HFFc6 (cell line): ENCODE results near the gene SAP30BP. TPM values are rescaled to one million over a fixed set of nuclear protein-coding genes. Genes with fewer than 3 reads are reported as not detected.

Experiments
- DNase-seq: peaks from one replicate; pipeline ENCODE4 v3.0.0-alpha.2; 2018
- H3K27ac Mint-ChIP-seq: 2 replicates; pipeline ENCODE4 v1.8.0; 2020; ENCODE audit warnings: mild to moderate bottlenecking, mixed read lengths
- H3K27me3 Mint-ChIP-seq: 2 replicates; pipeline ENCODE4 v1.8.0; 2021; ENCODE audit warnings: mild to moderate bottlenecking, moderate library complexity, mixed read lengths; ENCODE audit not compliant: insufficient read depth
- H3K36me3 Mint-ChIP-seq: 2 replicates; pipeline ENCODE4 v1.8.0; 2021; ENCODE audit warnings: low read depth, mixed read lengths
- H3K4me1 Mint-ChIP-seq: 2 replicates; pipeline ENCODE4 v1.8.0; 2020; ENCODE audit warnings: low read depth, mixed read lengths
- H3K4me3 Mint-ChIP-seq: 2 replicates; pipeline ENCODE4 v1.8.0; 2020; ENCODE audit warnings: mild to moderate bottlenecking, moderate library complexity, mixed read lengths
- H3K9me3 Mint-ChIP-seq: 2 replicates; pipeline ENCODE4 v1.8.0; 2020; ENCODE audit warnings: mild to moderate bottlenecking, mixed read lengths
- CTCF ChIP-seq: fragments of 200-600 bp; sonication (generic); IDR thresholded peaks from 2 replicates; pipeline ENCODE4 v1.5.0; 2021; ENCODE audit warnings: antibody characterized with exemption, mild to moderate bottlenecking
- total RNA-seq, 6 experiments: library from RNA; stranded (reverse); fragmentation: NEBNext Ultra II Directional; extraction: Animal tissue kit (Norgen Biotek cat#: 25700); gene quantifications; 2 replicates in 1 of 6; 3 replicates in 5 of 6; pipeline ENCODE4 v1.2.3, GENCODE V29; 2021

The SAP30BP gene
- total RNA-seq, 6 experiments from 2014 or later: 68.4 to 81.5 (median 71.4) TPM

GRCh38 chr17:75626496-75627038, 40.6 kb upstream of the SAP30BP start:
- no peak overlapping the region for H3K4me3 Mint-ChIP-seq
- no peaks in the 10 kb centered on the region for H3K9me3 Mint-ChIP-seq
- no peak for TF ChIP-seq CTCF
- no peak for DNase-seq
- H3K27ac Mint-ChIP-seq: no peak overlapping the region
- peaks cover 10% of the 10 kb centered on the region for H3K4me1 Mint-ChIP-seq
- peaks cover 2% of the 10 kb centered on the region; the same call in 1 of the 2 replicates for H3K27me3 Mint-ChIP-seq
- H3K36me3 Mint-ChIP-seq: no peaks in the 10 kb centered on the region

GRCh38 chr17:75627094-75627493, 40.0 kb upstream of the SAP30BP start:
- TF ChIP-seq CTCF: no peak
- Mint-ChIP-seq H3K4me1 (peaks cover 7% of the 10 kb centered on the region), H3K9me3 (no peaks in the 10 kb centered on the region), H3K27ac (no peak overlapping the region), H3K36me3 (no peaks in the 10 kb centered on the region), H3K27me3 (no peaks in the 10 kb centered on the region; the same call in 1 of the 2 replicates), H3K4me3 (no peak overlapping the region)
- no peak for DNase-seq

DNA sequence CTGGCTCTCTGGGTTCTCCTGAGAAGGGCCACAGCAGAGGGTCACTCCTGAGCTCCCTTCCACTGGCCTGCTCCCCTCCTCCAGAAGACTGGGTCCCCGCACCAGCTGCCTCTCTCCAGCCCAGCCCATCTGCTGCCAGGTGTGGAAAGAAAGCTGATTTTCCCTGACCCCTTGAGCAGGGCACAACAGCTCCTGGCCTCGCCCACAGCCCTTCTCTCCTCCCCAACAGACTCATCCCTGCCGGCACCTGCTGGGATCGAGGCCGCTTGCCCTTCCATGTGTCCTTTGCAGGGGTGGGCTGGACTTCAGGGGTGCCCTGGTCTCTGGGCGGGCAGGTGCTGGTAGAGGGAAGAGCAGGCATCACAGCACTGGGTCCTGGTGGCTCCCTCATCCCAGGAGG, 38.7 kb upstream of the SAP30BP start:
- no peaks in the 10 kb centered on the region for H3K36me3 Mint-ChIP-seq
- H3K27me3 Mint-ChIP-seq: no peaks in the 10 kb centered on the region; the same call in 1 of the 2 replicates
- no peak overlapping the region for H3K27ac Mint-ChIP-seq
- no peak for DNase-seq
- H3K9me3 Mint-ChIP-seq: no peaks in the 10 kb centered on the region
- peaks cover 7% of the 10 kb centered on the region for H3K4me1 Mint-ChIP-seq
- no peak for TF ChIP-seq CTCF
- no peak overlapping the region for H3K4me3 Mint-ChIP-seq

DNA sequence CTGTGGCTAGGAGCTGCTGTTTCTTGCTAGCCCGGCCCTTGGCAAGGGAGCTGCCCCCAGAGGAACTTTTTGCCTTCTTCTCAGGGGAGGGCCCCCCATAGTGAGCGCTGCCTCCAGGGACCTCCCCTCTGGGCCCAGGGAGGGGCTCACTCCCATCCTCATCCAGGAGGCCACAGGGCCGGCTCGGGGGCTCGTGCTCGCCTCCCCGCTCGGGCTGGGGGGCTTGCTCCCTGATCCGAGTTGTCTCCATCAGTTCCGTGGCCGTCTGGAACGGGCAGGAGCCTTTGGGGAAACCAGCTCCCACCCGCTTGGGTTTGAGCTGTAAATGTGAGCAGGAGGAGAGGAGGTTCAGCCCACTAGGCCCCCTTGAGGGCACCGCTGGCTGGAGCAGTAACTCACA, 38.0 kb upstream of the SAP30BP start:
- H3K4me1 Mint-ChIP-seq: peaks cover 15% of the 10 kb centered on the region
- H3K27me3 Mint-ChIP-seq: peaks cover 3% of the 10 kb centered on the region; the same call in 1 of the 2 replicates
- H3K27ac Mint-ChIP-seq: no peak overlapping the region
- H3K4me3 Mint-ChIP-seq: no peak overlapping the region
- no peaks in the 10 kb centered on the region for H3K9me3 Mint-ChIP-seq
- DNase-seq: no peak
- no peak for TF ChIP-seq CTCF
- no peaks in the 10 kb centered on the region for H3K36me3 Mint-ChIP-seq

- peaks cover 16% of the 10 kb centered on the region for H3K4me1 Mint-ChIP-seq
- no peak for DNase-seq
- no peaks in the 10 kb centered on the region for H3K36me3 Mint-ChIP-seq
- H3K27ac Mint-ChIP-seq: no peak overlapping the region
- no peak for TF ChIP-seq CTCF
- no peak overlapping the region; the same call in 1 of the 2 replicates for H3K4me3 Mint-ChIP-seq
- no peaks in the 10 kb centered on the region for H3K9me3 Mint-ChIP-seq
- H3K27me3 Mint-ChIP-seq: peaks cover 3% of the 10 kb centered on the region; the same call in 1 of the 2 replicates
Measured at GRCh38 chr17:75630071-75630917, 36.8 kb upstream of the SAP30BP start.
